ENCODE results near the gene DENND1A.
A peak's percentile ranks its signal among the peaks of the same experiment; 100 is the strongest.
"Not testable (repeated sequence)": the region's sequence is repeated elsewhere in the genome, so short reads cannot be mapped to it uniquely, and the experiment has no call there.

Gene DENND1A

GRCh38 chr9:123941524-123942070, 11.7 kb upstream of the DENND1A start:
- ChIA-PET CTCF (interaction anchor here (0.9 to 2.6 kb wide), 4 partner anchors 10 to 99 kb away, joined by 3 to 9 read pairs (median 6); no protein-coding TSS in a partner anchor), POLR2A (no interaction called here)
- no peak for DNase-seq (ENCODE audit: extremely low spot score)
- TF ChIP-seq CTCF (IDR thresholded peaks at IDR 0.05; ENCODE audit: control extremely low read depth, extremely low read depth, low read depth, missing control alignments) = no peak

GRCh38 chr9:123940721-123941523, 11.0 kb upstream of the DENND1A start:
- POLR2A ChIA-PET = interaction anchor here (0.6 kb wide), 1 partner anchor 324 kb away, joined by 5 read pairs; no protein-coding TSS in a partner anchor
- TF ChIP-seq CTCF (IDR thresholded peaks at IDR 0.05; ENCODE audit: control extremely low read depth, extremely low read depth, low read depth, missing control alignments) = no peak
- DNase-seq (ENCODE audit: extremely low spot score) = peak; percentile 35
- CTCF ChIA-PET = interaction anchor here (0.9 to 2.6 kb wide), 8 partner anchors 10 to 100 kb away, joined by 3 to 9 read pairs (median 4); no protein-coding TSS in a partner anchor

- TF ChIP-seq CTCF (IDR thresholded peaks at IDR 0.05; ENCODE audit: control extremely low read depth, extremely low read depth, low read depth, missing control alignments) = no peak
- POLR2A ChIA-PET = no interaction called here
- CTCF ChIA-PET = interaction anchor here (1.0 kb wide), 1 partner anchor 27 kb away, joined by 3 read pairs; no protein-coding TSS in a partner anchor
- DNase-seq (ENCODE audit: extremely low spot score) = no peak
Measured at GRCh38 chr9:123938401-123938800, 8.5 kb upstream of the DENND1A start.

- CTCF ChIA-PET = not testable (repeated sequence)
Measured at GRCh38 chr9:123936575-123936974, 6.6 kb upstream of the DENND1A start.

GRCh38 chr9:123933440-123934212, 3.7 kb upstream of the DENND1A start:
- no peak for TF ChIP-seq CTCF (IDR thresholded peaks at IDR 0.05; ENCODE audit: control extremely low read depth, extremely low read depth, low read depth, missing control alignments)
- ChIA-PET CTCF (interaction anchor here (0.7 to 1.7 kb wide), 3 partner anchors 48 to 301 kb away, joined by 3 read pairs; no protein-coding TSS in a partner anchor), POLR2A (no interaction called here)
- DNase-seq (ENCODE audit: extremely low spot score) = no peak

More at GRCh38 chr9:123936575-123936974, 6.6 kb upstream of the DENND1A start:
- POLR2A ChIA-PET; DNase-seq (ENCODE audit: extremely low spot score): not testable (repeated sequence)

GRCh38 chr9:123929177-123929869, 603 bp downstream of the DENND1A start:
- ChIA-PET POLR2A (no interaction called here), CTCF (interaction anchor here (2.2 kb wide), 1 partner anchor 19 kb away, joined by 5 read pairs; no protein-coding TSS in a partner anchor)
- peak; percentile 57 for DNase-seq (ENCODE audit: extremely low spot score)
- TF ChIP-seq CTCF (IDR thresholded peaks at IDR 0.05; ENCODE audit: control extremely low read depth, extremely low read depth, low read depth, missing control alignments) = no peak

Measured in GM10248 (cell line).